Right cardiac atrium (tissue), 5 donors: ENCODE results near the gene SYT17. TPM values are rescaled to one million over a fixed set of nuclear protein-coding genes. Genes with fewer than 3 reads are reported as not detected.
A peak's percentile ranks its signal among the peaks of the same experiment; 100 is the strongest.

Experiments used
- ATAC-seq, 2 donors: fragments of 200-7000 bp; cut with Tn5 transposase; one replicate each; pipeline versions ENCODE4 v1.8.0 to v1.9.1; 2020; ENCODE audit warnings: moderate library complexity in 2 of 2, mild to moderate bottlenecking in 1 of 2
- DNase-seq, 3 donors: peaks; one replicate each; pipeline ENCODE4 v3.0.0-alpha.2; 2020
- H3K27ac ChIP-seq: one replicate; pipeline ENCODE4 v1.5.1; 2013; ENCODE audit warnings: mild to moderate bottlenecking, low read length, control low read depth, moderate library complexity
- H3K27me3 ChIP-seq: one replicate; pipeline ENCODE4 v1.6.1; 2013; ENCODE audit not compliant: control insufficient read depth, insufficient read depth
- H3K4me1 ChIP-seq: one replicate; pipeline ENCODE4 v1.6.1; 2013; ENCODE audit warnings: low read length; ENCODE audit not compliant: control insufficient read depth, insufficient read depth
- H3K4me3 ChIP-seq: one replicate; pipeline ENCODE4 v1.5.1; 2013; ENCODE audit warnings: low read length, control low read depth
- H3K9me3 ChIP-seq: one replicate; pipeline ENCODE4 v1.6.1; 2013; ENCODE audit warnings: low read length; ENCODE audit not compliant: control insufficient read depth
- WGBS: extraction: QIAGEN DNeasy Blood & Tissue Kit; methylation state at CpG from one replicate; pipeline ENCODE4 v1.1.7; 2013; 5-methylcytosine and 5-hydroxymethylcytosine counted together
- intact Hi-C, 4 donors: fragments of 100-400 bp; cut with DNase I; formaldehyde crosslinking; loops; one replicate each; pipeline versions ENCODE4 v1.11.0 to v1.14.0; 2022 to 2023
- polyA plus RNA-seq: library from polyadenylated mRNA; stranded (reverse); fragments of 200-250 nt; gene quantifications from one replicate; pipeline ENCODE4 v1.2.3, GENCODE V29; 2013
- total RNA-seq, 4 donors: library from RNA; stranded (reverse); fragmentation: NEBNext Ultra II Directional; extraction: Animal tissue kit (Norgen Biotek cat#: 25700); gene quantifications; one replicate each; pipeline ENCODE4 v1.2.1, GENCODE V29; 2021
- donor health status: healthy with polysubstance abuse.
- donor health status: DM: no; HTN: yes; CAD: no.
- donor health status: DM: no; HTN: no; CAD: no.
- donor health status: DM: no; HTN: yes; CAD: no; lungs with severe emphysema.
- donor health status: DM: yes; HTN: yes; CAD: no.

The SYT17 gene
- total and polyA plus RNA-seq, 5 donors: 0.68 to 1.3 (median 0.97) TPM

DNA sequence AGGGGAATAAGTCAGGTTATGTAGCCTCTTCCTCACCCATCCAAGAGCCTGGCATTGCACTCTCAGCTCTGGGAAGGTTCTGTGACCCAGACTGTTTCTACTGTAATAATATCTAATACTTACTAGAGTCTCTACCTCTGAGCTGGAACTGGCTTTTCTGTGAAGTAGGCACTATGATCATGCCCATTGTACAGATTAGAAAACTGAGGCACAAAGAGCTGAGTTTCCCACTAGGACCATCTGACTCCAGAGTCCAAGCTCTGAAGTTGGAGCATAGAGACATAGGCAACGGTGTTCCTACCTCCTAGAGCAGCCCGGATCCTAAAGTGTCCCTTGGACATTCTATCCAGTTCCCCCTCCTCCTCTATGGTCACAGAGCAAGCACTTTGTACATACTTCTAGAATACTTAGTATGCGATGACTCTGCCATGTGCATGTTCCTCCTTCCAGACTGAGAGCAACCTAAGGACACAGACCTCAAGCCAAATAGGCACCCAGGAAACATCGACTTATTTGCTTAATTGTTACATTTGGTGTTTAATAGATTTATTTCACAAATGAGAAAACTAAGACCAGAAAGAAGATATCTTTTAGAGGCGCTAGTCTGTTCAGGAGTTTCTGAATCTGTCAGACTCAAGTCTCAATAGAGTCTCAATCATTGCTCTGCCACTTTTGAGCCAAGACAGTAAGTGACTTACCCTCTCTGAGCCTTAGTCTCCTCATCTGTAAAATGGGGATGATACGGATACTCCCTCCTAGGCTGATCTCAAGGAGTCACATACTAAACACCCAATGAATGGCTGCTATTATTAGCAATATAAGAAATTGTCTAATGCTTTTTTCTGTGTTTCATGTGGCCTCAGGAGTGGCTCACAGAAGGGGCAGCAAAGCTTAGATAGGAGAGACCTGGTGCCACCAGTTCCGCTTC is 121.1 kb downstream of the SYT17 start:
- Histone ChIP-seq H3K4me1 (peaks cover under 1% of the 10 kb centered on the region), H3K27ac (no peak overlapping the region), H3K27me3 (no peaks in the 10 kb centered on the region), H3K4me3 (no peak overlapping the region), H3K9me3 (no peaks in the 10 kb centered on the region)
- no peak for DNase-seq
- 82% methylated on average over 7 of the region's 7 CpGs for WGBS
- no peak for ATAC-seq
- intact Hi-C loops: no loop called here

DNA sequence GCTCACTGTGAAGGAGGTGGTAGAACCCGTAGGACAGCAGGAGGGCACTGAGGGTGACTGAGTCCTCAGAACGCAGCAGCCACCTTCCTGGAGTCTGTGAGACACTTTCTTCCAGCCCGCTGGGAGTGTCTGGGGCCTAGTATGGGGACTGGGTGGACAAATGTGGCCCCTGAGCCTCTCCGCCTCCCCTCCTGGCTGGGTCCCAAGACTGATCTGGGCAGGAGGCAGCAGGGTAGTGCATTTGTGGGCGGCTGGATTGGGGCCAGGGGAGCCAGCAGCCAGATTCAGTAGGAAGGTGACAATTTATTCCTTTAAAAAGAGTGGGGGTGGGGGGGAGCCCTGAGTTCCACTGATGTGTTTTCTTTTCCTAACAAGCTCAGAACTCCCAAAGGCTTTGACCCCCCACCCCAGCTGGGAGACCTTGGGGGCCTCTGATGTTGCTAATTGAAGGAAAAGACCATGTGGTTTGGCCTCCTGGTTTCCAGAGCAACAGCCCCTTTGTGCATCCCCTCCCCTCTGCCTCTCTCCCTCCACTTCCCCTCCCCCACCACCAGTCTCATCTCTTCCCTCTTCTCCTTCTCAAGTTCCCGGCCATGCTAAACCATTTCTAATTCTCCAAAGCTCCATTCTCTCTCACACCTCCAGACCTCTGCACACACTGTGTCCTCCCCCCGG is 121.9 kb downstream of the SYT17 start:
- WGBS: 45% methylated on average over 7 of the region's 7 CpGs
- no peak overlapping the region for H3K27ac ChIP-seq
- DNase-seq: peak in 1 of 3 donors; percentile 47
- no peak overlapping the region for H3K4me3 ChIP-seq
- H3K9me3 ChIP-seq: no peaks in the 10 kb centered on the region
- intact Hi-C loops: no loop called here
- H3K27me3 ChIP-seq: no peaks in the 10 kb centered on the region
- H3K4me1 ChIP-seq: peaks cover 2% of the 10 kb centered on the region
- ATAC-seq: no peak

GRCh38 chr16:19290860-19291259 is 122.8 kb downstream of the SYT17 start:
- Histone ChIP-seq H3K9me3 (no peaks in the 10 kb centered on the region), H3K4me3 (no peak overlapping the region), H3K27me3 (no peaks in the 10 kb centered on the region), H3K4me1 (peaks cover 2% of the 10 kb centered on the region), H3K27ac (no peak overlapping the region)
- no peak for DNase-seq
- 86% methylated on average over 2 of the region's 2 CpGs for WGBS
- intact Hi-C loops: no loop called here
- no peak for ATAC-seq

DNA sequence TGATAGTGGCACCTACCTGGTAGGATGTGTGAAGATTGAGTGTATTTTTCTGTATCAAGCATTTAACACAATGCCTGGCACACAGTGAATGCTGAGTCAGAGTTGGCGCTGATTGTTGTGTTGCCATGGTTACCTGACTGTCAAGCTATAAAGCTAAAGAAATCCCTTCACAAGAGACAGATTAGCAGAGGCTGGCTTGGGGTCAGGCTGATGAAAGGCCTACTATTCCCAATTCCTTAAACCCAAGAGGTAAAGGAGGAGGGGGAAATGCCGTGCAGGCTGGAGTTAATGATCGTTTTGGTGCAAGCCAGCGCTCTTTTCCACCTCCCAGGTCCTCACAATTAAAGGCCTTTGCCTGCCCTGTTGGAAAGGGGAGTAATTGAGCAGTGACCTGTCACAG is 123.4 kb downstream of the SYT17 start:
- peak overlapping the region; percentile 37 for H3K27ac ChIP-seq
- WGBS: 37% methylated on average over 4 of the region's 4 CpGs
- H3K27me3 ChIP-seq: no peaks in the 10 kb centered on the region
- intact Hi-C loops: no loop called here
- no peak overlapping the region for H3K4me3 ChIP-seq
- no peaks in the 10 kb centered on the region for H3K9me3 ChIP-seq
- peak in 1 of 3 donors; percentile 15 for DNase-seq
- no peak for ATAC-seq
- H3K4me1 ChIP-seq: peaks cover 2% of the 10 kb centered on the region

DNA sequence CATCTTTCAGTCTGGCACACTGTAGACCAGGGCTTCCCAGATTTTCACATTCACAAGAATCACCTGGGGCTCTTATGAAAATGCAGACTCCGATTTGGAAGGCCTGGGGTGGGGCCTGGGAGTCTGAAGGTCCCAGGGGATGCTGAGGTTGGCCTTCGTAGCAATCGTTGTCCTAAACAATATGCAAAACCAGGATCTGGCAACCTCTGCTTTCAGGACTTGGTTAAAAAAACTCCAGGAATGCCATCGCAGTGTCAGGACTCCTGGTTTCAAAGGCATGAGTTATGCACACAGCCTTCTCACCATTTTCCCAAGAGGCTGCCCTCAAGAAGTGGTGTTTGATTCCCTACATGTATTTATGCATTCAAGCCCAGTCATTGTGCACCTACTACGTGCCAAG is 124.1 kb downstream of the SYT17 start:
- no peak for DNase-seq
- no peak overlapping the region for H3K4me3 ChIP-seq
- no peaks in the 10 kb centered on the region for H3K9me3 ChIP-seq
- peaks cover 2% of the 10 kb centered on the region for H3K4me1 ChIP-seq
- H3K27me3 ChIP-seq: no peaks in the 10 kb centered on the region
- no peak for ATAC-seq
- H3K27ac ChIP-seq: no peak overlapping the region
- WGBS: 62% methylated on average over 5 of the region's 5 CpGs
- intact Hi-C loops: no loop called here

- WGBS: 13% methylated on average over 5 of the region's 5 CpGs
- peaks cover 2% of the 10 kb centered on the region for H3K4me1 ChIP-seq
- H3K9me3 ChIP-seq: no peaks in the 10 kb centered on the region
- DNase-seq: peak; percentile 46 to 73 (median 73)
- ATAC-seq: peak; percentile 76 to 78
- intact Hi-C loops: no loop called here
- H3K4me3 ChIP-seq: no peak overlapping the region
- H3K27ac ChIP-seq: no peak overlapping the region
- no peaks in the 10 kb centered on the region for H3K27me3 ChIP-seq
Observed at GRCh38 chr16:19294156-19294649, 126.2 kb downstream of the SYT17 start.

DNA sequence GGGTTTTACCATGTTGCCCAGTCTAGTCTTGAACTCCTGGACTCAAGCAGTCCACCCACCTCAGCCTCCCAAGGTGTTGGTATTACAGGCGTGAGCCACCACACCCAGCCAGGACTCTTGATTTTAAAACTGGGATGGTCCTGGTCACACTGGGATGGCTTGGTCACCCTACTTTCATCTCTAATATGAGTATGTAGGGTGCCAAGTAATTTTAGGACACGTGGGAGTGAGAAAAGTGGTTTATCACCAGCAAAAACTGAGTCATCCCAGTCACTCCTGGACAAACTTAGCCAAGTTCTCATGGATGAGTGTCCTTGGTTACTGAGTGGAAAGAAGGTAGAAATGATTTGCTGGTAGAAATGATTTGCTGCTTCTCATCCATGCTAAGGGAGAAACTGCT is 127.4 kb downstream of the SYT17 start:
- Histone ChIP-seq H3K9me3 (no peaks in the 10 kb centered on the region), H3K4me3 (no peak overlapping the region), H3K4me1 (peaks cover 2% of the 10 kb centered on the region), H3K27ac (no peak overlapping the region), H3K27me3 (no peaks in the 10 kb centered on the region)
- ATAC-seq: no peak
- no peak for DNase-seq
- WGBS: 48% methylated on average over 2 of the region's 2 CpGs
- intact Hi-C loops: no loop called here

DNA sequence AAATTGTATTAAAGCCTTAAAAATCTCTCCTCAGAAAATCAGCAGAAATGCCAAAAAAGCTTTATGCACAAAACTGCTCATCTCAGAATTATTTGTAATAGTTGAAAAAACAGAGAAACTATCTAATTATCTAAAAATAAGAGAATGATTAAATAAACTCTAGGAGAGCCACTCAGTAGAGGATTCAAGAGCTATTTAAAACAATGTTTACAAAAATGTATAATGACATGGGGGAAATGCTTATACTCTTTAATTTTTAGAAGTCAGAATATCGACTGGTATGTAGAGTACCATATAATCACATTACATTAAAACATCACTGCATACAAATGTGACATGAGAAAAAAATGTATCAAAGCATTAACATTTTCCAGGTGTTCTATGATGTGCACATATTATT is 129.4 kb downstream of the SYT17 start:
- no peaks in the 10 kb centered on the region for H3K9me3 ChIP-seq
- H3K4me1 ChIP-seq: peaks cover 2% of the 10 kb centered on the region
- no peak overlapping the region for H3K27ac ChIP-seq
- H3K4me3 ChIP-seq: no peak overlapping the region
- no peak for DNase-seq
- ATAC-seq: no peak
- intact Hi-C loops: no loop called here
- 88% methylated on average over 1 of the region's 1 CpG for WGBS
- no peaks in the 10 kb centered on the region for H3K27me3 ChIP-seq

- DNase-seq (no peak), ATAC-seq (no peak)
- intact Hi-C loops: no loop called here
- 43% methylated on average over 2 of the region's 2 CpGs for WGBS
- no peaks in the 10 kb centered on the region for H3K4me1 ChIP-seq
- H3K9me3 ChIP-seq: no peaks in the 10 kb centered on the region
- no peak overlapping the region for H3K4me3 ChIP-seq
- H3K27ac ChIP-seq: no peak overlapping the region
- H3K27me3 ChIP-seq: no peaks in the 10 kb centered on the region
Observed at GRCh38 chr16:19299565-19299964, 131.5 kb downstream of the SYT17 start.

GRCh38 chr16:19301931-19302330 is 133.9 kb downstream of the SYT17 start:
- DNase-seq: no peak
- Histone ChIP-seq H3K27me3 (no peaks in the 10 kb centered on the region), H3K4me3 (no peak overlapping the region), H3K9me3 (no peaks in the 10 kb centered on the region), H3K27ac (no peak overlapping the region), H3K4me1 (no peaks in the 10 kb centered on the region)
- WGBS: 35% methylated on average over 1 of the region's 1 CpG
- intact Hi-C loops: no loop called here
- ATAC-seq: no peak

GRCh38 chr16:19304750-19305149 is 136.7 kb downstream of the SYT17 start:
- DNase-seq: no peak
- no peak for ATAC-seq
- H3K27ac ChIP-seq: no peak overlapping the region
- intact Hi-C loops: no loop called here
- H3K4me3 ChIP-seq: no peak overlapping the region
- H3K27me3 ChIP-seq: no peaks in the 10 kb centered on the region
- no peaks in the 10 kb centered on the region for H3K9me3 ChIP-seq
- no peaks in the 10 kb centered on the region for H3K4me1 ChIP-seq
- 37% methylated on average over 2 of the region's 2 CpGs for whole genome bisulfite sequencing
